ENCODE results near the gene ZBTB43.

ZBTB43 gene

GRCh38 chr9:126849591-126850225, 44.9 kb downstream of the ZBTB43 start:
- H3K4me3 ChIP-seq (ENCODE audit: low read length) = no peak overlapping the region
- no peaks in the 10 kb centered on the region for H3K4me1 ChIP-seq (ENCODE audit: control insufficient read depth, insufficient read depth, low read length)
- H3K27me3 ChIP-seq (ENCODE audit: control insufficient read depth, insufficient read depth, low read length) = peaks cover 24% of the 10 kb centered on the region
- H3K9ac ChIP-seq (ENCODE audit: low read depth, low read length) = no peak overlapping the region
- no peaks in the 10 kb centered on the region for H3K9me3 ChIP-seq (replicated peaks; ENCODE audit: low read length)
- H3K36me3 ChIP-seq (ENCODE audit: insufficient read depth, low read length) = no peaks in the 10 kb centered on the region
- no peak overlapping the region for H3K4me2 ChIP-seq (ENCODE audit: low read length)

GRCh38 chr9:126851286-126851880, 46.5 kb downstream of the ZBTB43 start:
- Histone ChIP-seq H3K4me1 (ENCODE audit: control insufficient read depth, insufficient read depth, low read length) (no peaks in the 10 kb centered on the region), H3K9me3 (replicated peaks; ENCODE audit: low read length) (no peaks in the 10 kb centered on the region), H3K36me3 (ENCODE audit: insufficient read depth, low read length) (no peaks in the 10 kb centered on the region), H3K9ac (ENCODE audit: low read depth, low read length) (no peak overlapping the region), H3K4me3 (ENCODE audit: low read length) (no peak overlapping the region), H3K4me2 (ENCODE audit: low read length) (no peak overlapping the region), H3K27me3 (ENCODE audit: control insufficient read depth, insufficient read depth, low read length) (peaks cover 38% of the 10 kb centered on the region)

- H3K4me3 ChIP-seq (ENCODE audit: low read length) = no peak overlapping the region
- H3K9ac ChIP-seq (ENCODE audit: low read depth, low read length) = no peak overlapping the region
- H3K4me2 ChIP-seq (ENCODE audit: low read length) = no peak overlapping the region
- no peaks in the 10 kb centered on the region for H3K4me1 ChIP-seq (ENCODE audit: control insufficient read depth, insufficient read depth, low read length)
- no peaks in the 10 kb centered on the region for H3K9me3 ChIP-seq (replicated peaks; ENCODE audit: low read length)
- H3K27me3 ChIP-seq (ENCODE audit: control insufficient read depth, insufficient read depth, low read length) = peaks cover 46% of the 10 kb centered on the region
- no peaks in the 10 kb centered on the region for H3K36me3 ChIP-seq (ENCODE audit: insufficient read depth, low read length)
Observed at GRCh38 chr9:126852086-126852688, 47.3 kb downstream of the ZBTB43 start.

- Histone ChIP-seq H3K36me3 (ENCODE audit: insufficient read depth, low read length) (no peaks in the 10 kb centered on the region), H3K4me2 (ENCODE audit: low read length) (no peak overlapping the region), H3K4me3 (ENCODE audit: low read length) (no peak overlapping the region), H3K4me1 (ENCODE audit: control insufficient read depth, insufficient read depth, low read length) (no peaks in the 10 kb centered on the region), H3K9ac (ENCODE audit: low read depth, low read length) (no peak overlapping the region), H3K9me3 (replicated peaks; ENCODE audit: low read length) (no peaks in the 10 kb centered on the region), H3K27me3 (ENCODE audit: control insufficient read depth, insufficient read depth, low read length) (peaks cover 58% of the 10 kb centered on the region)
Observed at GRCh38 chr9:126853667-126854066, 48.8 kb downstream of the ZBTB43 start.

GRCh38 chr9:126854734-126855133, 49.9 kb downstream of the ZBTB43 start:
- H3K9ac ChIP-seq (ENCODE audit: low read depth, low read length) = no peak overlapping the region
- H3K4me1 ChIP-seq (ENCODE audit: control insufficient read depth, insufficient read depth, low read length) = no peaks in the 10 kb centered on the region
- no peak overlapping the region for H3K4me2 ChIP-seq (ENCODE audit: low read length)
- no peak overlapping the region for H3K4me3 ChIP-seq (ENCODE audit: low read length)
- peaks cover 66% of the 10 kb centered on the region for H3K27me3 ChIP-seq (ENCODE audit: control insufficient read depth, insufficient read depth, low read length)
- no peaks in the 10 kb centered on the region for H3K9me3 ChIP-seq (replicated peaks; ENCODE audit: low read length)
- no peaks in the 10 kb centered on the region for H3K36me3 ChIP-seq (ENCODE audit: insufficient read depth, low read length)

GRCh38 chr9:126856326-126856877, 51.6 kb downstream of the ZBTB43 start:
- Histone ChIP-seq H3K36me3 (ENCODE audit: insufficient read depth, low read length) (no peaks in the 10 kb centered on the region), H3K9me3 (replicated peaks; ENCODE audit: low read length) (no peaks in the 10 kb centered on the region), H3K4me1 (ENCODE audit: control insufficient read depth, insufficient read depth, low read length) (no peaks in the 10 kb centered on the region), H3K9ac (ENCODE audit: low read depth, low read length) (no peak overlapping the region), H3K27me3 (ENCODE audit: control insufficient read depth, insufficient read depth, low read length) (peaks cover 61% of the 10 kb centered on the region), H3K4me2 (ENCODE audit: low read length) (no peak overlapping the region), H3K4me3 (ENCODE audit: low read length) (no peak overlapping the region)

GRCh38 chr9:126857261-126857960, 52.6 kb downstream of the ZBTB43 start:
- Histone ChIP-seq H3K4me2 (ENCODE audit: low read length) (no peak overlapping the region), H3K36me3 (ENCODE audit: insufficient read depth, low read length) (no peaks in the 10 kb centered on the region), H3K4me1 (ENCODE audit: control insufficient read depth, insufficient read depth, low read length) (peaks cover 10% of the 10 kb centered on the region), H3K4me3 (ENCODE audit: low read length) (no peak overlapping the region), H3K9me3 (replicated peaks; ENCODE audit: low read length) (no peaks in the 10 kb centered on the region), H3K27me3 (ENCODE audit: control insufficient read depth, insufficient read depth, low read length) (peaks cover 51% of the 10 kb centered on the region), H3K9ac (ENCODE audit: low read depth, low read length) (no peak overlapping the region)

GRCh38 chr9:126859111-126859510, 54.3 kb downstream of the ZBTB43 start:
- no peak overlapping the region for H3K4me2 ChIP-seq (ENCODE audit: low read length)
- no peak overlapping the region for H3K4me3 ChIP-seq (ENCODE audit: low read length)
- no peaks in the 10 kb centered on the region for H3K9me3 ChIP-seq (replicated peaks; ENCODE audit: low read length)
- H3K4me1 ChIP-seq (ENCODE audit: control insufficient read depth, insufficient read depth, low read length) = peaks cover 13% of the 10 kb centered on the region
- H3K27me3 ChIP-seq (ENCODE audit: control insufficient read depth, insufficient read depth, low read length) = peaks cover 43% of the 10 kb centered on the region
- peaks cover 3% of the 10 kb centered on the region for H3K36me3 ChIP-seq (ENCODE audit: insufficient read depth, low read length)
- H3K9ac ChIP-seq (ENCODE audit: low read depth, low read length) = no peak overlapping the region

- H3K27me3 ChIP-seq (ENCODE audit: control insufficient read depth, insufficient read depth, low read length) = peaks cover 36% of the 10 kb centered on the region
- H3K4me3 ChIP-seq (ENCODE audit: low read length) = peak within 1 kb of the TSS; percentile 95
- peaks cover 14% of the 10 kb centered on the region for H3K36me3 ChIP-seq (ENCODE audit: insufficient read depth, low read length)
- peak within 1 kb of the TSS; percentile 92 for H3K4me2 ChIP-seq (ENCODE audit: low read length)
- no peaks in the 10 kb centered on the region for H3K9me3 ChIP-seq (replicated peaks; ENCODE audit: low read length)
- H3K9ac ChIP-seq (ENCODE audit: low read depth, low read length) = peak within 1 kb of the TSS; percentile 88
- H3K4me1 ChIP-seq (ENCODE audit: control insufficient read depth, insufficient read depth, low read length) = peaks cover 13% of the 10 kb centered on the region
Observed at GRCh38 chr9:126860077-126860756, 55.4 kb downstream of the ZBTB43 start, which contains the start of gene ZBTB34. ZBTB34 (plus strand) TSS chr9:126860639; CDS start chr9:126879400, 18,761 bp downstream.

GRCh38 chr9:126860757-126861466, 56.1 kb downstream of the ZBTB43 start:
- Histone ChIP-seq H3K4me1 (ENCODE audit: control insufficient read depth, insufficient read depth, low read length) (peaks cover 13% of the 10 kb centered on the region), H3K36me3 (ENCODE audit: insufficient read depth, low read length) (peaks cover 17% of the 10 kb centered on the region), H3K27me3 (ENCODE audit: control insufficient read depth, insufficient read depth, low read length) (peaks cover 32% of the 10 kb centered on the region), H3K4me2 (ENCODE audit: low read length) (peak overlapping the region; percentile 92), H3K4me3 (ENCODE audit: low read length) (peak overlapping the region; percentile 95), H3K9me3 (replicated peaks; ENCODE audit: low read length) (no peaks in the 10 kb centered on the region), H3K9ac (ENCODE audit: low read depth, low read length) (peak overlapping the region; percentile 88)
